NB4 (cell line): ENCODE results near the gene LTB4R2.

Experiments used
- DNase-seq: peaks from one replicate; pipeline ENCODE4 v3.0.0; 2010; ENCODE audit warnings: low read depth
- H3K4me3 ChIP-seq: one replicate; pipeline ENCODE4 v1.5.1; 2011; ENCODE audit warnings: mild to moderate bottlenecking, low read depth, low read length, moderate library complexity
- CTCF ChIP-seq: IDR thresholded peaks from one replicate; pipeline ENCODE4 v1.5.1; 2012; ENCODE audit warnings: low read depth, low read length
- MAX ChIP-seq: IDR thresholded peaks from 2 replicates; pipeline ENCODE4 v1.6.1; 2011; ENCODE audit warnings: low read depth, low read length
- MYC ChIP-seq: IDR thresholded peaks from 2 replicates; pipeline ENCODE4 v1.6.1; 2011; ENCODE audit warnings: low read depth, low read length
- POLR2A ChIP-seq: IDR thresholded peaks from 2 replicates; pipeline ENCODE4 v1.6.1; 2011; ENCODE audit warnings: mild to moderate bottlenecking; ENCODE audit not compliant: insufficient read length; ENCODE audit errors: extremely low read depth

The LTB4R2 gene

GRCh38 chr14:24286996-24287395 lies 22.9 kb upstream of the LTB4R2 start:
- no peak overlapping the region for H3K4me3 ChIP-seq
- TF ChIP-seq CTCF (no peak), MYC (no peak)
- DNase-seq, result no peak

- DNase-seq, result no peak
- no peak for TF ChIP-seq MAX
- no peak for TF ChIP-seq POLR2A
- TF ChIP-seq MYC, result no peak
- no peak for TF ChIP-seq CTCF
- H3K4me3 ChIP-seq, result no peak overlapping the region
Measured at GRCh38 chr14:24289649-24290280, 20.2 kb upstream of the LTB4R2 start.

GRCh38 chr14:24290746-24291145 lies 19.2 kb upstream of the LTB4R2 start:
- no peak for DNase-seq
- no peak overlapping the region for H3K4me3 ChIP-seq

GRCh38 chr14:24291446-24292117 lies 18.4 kb upstream of the LTB4R2 start:
- TF ChIP-seq CTCF, result no peak
- TF ChIP-seq POLR2A, result no peak
- no peak for TF ChIP-seq MAX
- TF ChIP-seq MYC, result no peak

More at GRCh38 chr14:24290746-24291145, 19.2 kb upstream of the LTB4R2 start:
- no peak for TF ChIP-seq CTCF
- TF ChIP-seq POLR2A, result no peak
- no peak for TF ChIP-seq MAX
- no peak for TF ChIP-seq MYC

GRCh38 chr14:24292118-24292807 lies 17.7 kb upstream of the LTB4R2 start:
- H3K4me3 ChIP-seq, result no peak overlapping the region
- DNase-seq, result no peak
- TF ChIP-seq MAX (no peak), CTCF (no peak), MYC (no peak), POLR2A (no peak)

More at GRCh38 chr14:24291446-24292117, 18.4 kb upstream of the LTB4R2 start:
- no peak overlapping the region for H3K4me3 ChIP-seq
- no peak for DNase-seq
